Natural killer cell (primary cell): Measurements from ENCODE around the gene CEP126. TPM values are rescaled to one million over a fixed set of nuclear protein-coding genes. Genes with fewer than 3 reads are reported as not detected.

Experiments
- ATAC-seq, 3 donors: fragments of 150-1000 bp in 2 of 3; fragments of 200-7000 bp in 1 of 3; cut with Tn5 transposase; 1 replicate in 1 of 3; 2 replicates in 2 of 3; pipeline ENCODE4 v1.10.0; 2021; ENCODE audit warnings: mild to moderate bottlenecking in 2 of 3, moderate library complexity in 2 of 3
- DNase-seq, 2 donors: peaks; one replicate each; pipeline versions ENCODE4 v3.0.0 to v3.0.0-alpha.2; 2013 to 2021; ENCODE audit warnings: mixed read lengths in 1 of 2
- H3K27ac ChIP-seq: one replicate; pipeline ENCODE4 v1.5.1; 2013; ENCODE audit warnings: mild to moderate bottlenecking, low read length
- H3K27me3 ChIP-seq: one replicate; pipeline ENCODE4 v1.6.1; 2013; ENCODE audit warnings: low read length; ENCODE audit not compliant: control insufficient read depth, insufficient read depth
- H3K36me3 ChIP-seq: one replicate; pipeline ENCODE4 v1.6.1; 2013; ENCODE audit warnings: low read length; ENCODE audit not compliant: control insufficient read depth, insufficient read depth
- H3K4me1 ChIP-seq: one replicate; pipeline ENCODE4 v1.6.1; 2013; ENCODE audit warnings: low read length; ENCODE audit not compliant: control insufficient read depth, insufficient read depth
- H3K4me3 ChIP-seq: one replicate; pipeline ENCODE4 v1.5.1; 2013; ENCODE audit warnings: low read length
- H3K9me3 ChIP-seq: one replicate; pipeline ENCODE4 v1.6.1; 2013; ENCODE audit warnings: low read length; ENCODE audit not compliant: control insufficient read depth, insufficient read depth
- H3K27ac Mint-ChIP-seq, 2 donors: one replicate each; pipeline ENCODE4 v1.8.0; 2022; ENCODE audit warnings: mild to moderate bottlenecking in 2 of 2, mixed read lengths in 2 of 2, moderate library complexity in 1 of 2
- H3K27me3 Mint-ChIP-seq, 2 donors: one replicate each; pipeline ENCODE4 v1.8.0; 2022; ENCODE audit warnings: low read depth in 2 of 2, mixed read lengths in 2 of 2
- H3K36me3 Mint-ChIP-seq: one replicate; pipeline ENCODE4 v1.8.0; 2022; ENCODE audit warnings: mixed read lengths
- H3K4me1 Mint-ChIP-seq, 2 donors: one replicate each; pipeline ENCODE4 v1.8.0; 2022; ENCODE audit warnings: mixed read lengths in 2 of 2
- H3K4me3 Mint-ChIP-seq: one replicate; pipeline ENCODE4 v1.8.0; 2022; ENCODE audit warnings: mild to moderate bottlenecking, moderate library complexity, mixed read lengths
- H3K9me3 Mint-ChIP-seq, 2 donors: one replicate each; pipeline ENCODE4 v1.8.0; 2022; ENCODE audit warnings: mixed read lengths in 2 of 2
- CTCF ChIP-seq: fragments of 200-600 bp; IDR thresholded peaks from one replicate; pipeline ENCODE4 v1.8.0; 2022; ENCODE audit warnings: antibody characterized with exemption
- WGBS: methylation state at CpG from one replicate; pipeline ENCODE4 v1.1.7; 2013; ENCODE audit warnings: missing lambda C conversion rate; ENCODE audit not compliant: insufficient coverage; 5-methylcytosine and 5-hydroxymethylcytosine counted together
- intact Hi-C: fragments of 100-400 bp; cut with micrococcal nuclease; formaldehyde crosslinking; loops from one replicate; pipeline ENCODE4 v1.14.2; 2022
- total RNA-seq, 4 donors: library from RNA; stranded (reverse); fragments of 120-200 nt in 1 of 4; gene quantifications; one replicate each; pipeline versions ENCODE4 v1.2.3 to v1.2.4, GENCODE V29; 2013 to 2022

The CEP126 gene
- total RNA-seq, 3 donors from 2014 or later (not counting 1 experiment from before 2014, with no cell fraction given), result 8.5 to 15.7 (median 10.4) TPM

- no peaks in the 10 kb centered on the region for H3K4me1 ChIP-seq
- DNase-seq (no peak), ATAC-seq (no peak)
- no peaks in the 10 kb centered on the region for H3K36me3 ChIP-seq
- no peak for TF ChIP-seq CTCF
- H3K27me3 Mint-ChIP-seq, result peaks cover 3 to 7% of the 10 kb centered on the region in 2 donors
- no peak overlapping the region for H3K4me3 ChIP-seq
- no peaks in the 10 kb centered on the region for H3K4me1 Mint-ChIP-seq
- no peaks in the 10 kb centered on the region for H3K36me3 Mint-ChIP-seq
- no peaks in the 10 kb centered on the region for H3K9me3 ChIP-seq
- H3K27me3 ChIP-seq, result no peaks in the 10 kb centered on the region
- no peak overlapping the region for H3K27ac ChIP-seq
- intact Hi-C loops, result no loop called here
- peaks cover 5 to 7% of the 10 kb centered on the region in 2 donors for H3K9me3 Mint-ChIP-seq
- H3K27ac Mint-ChIP-seq, result no peak overlapping the region
- no peak overlapping the region for H3K4me3 Mint-ChIP-seq
- WGBS, result no CpG with 5 or more reads among the region's 1 CpG
These were observed 121.9 kb downstream of the CEP126 start for GRCh38 chr11:102036757-102037156.

GRCh38 chr11:102046841-102047240 is 132.0 kb downstream of the CEP126 start:
- Mint-ChIP-seq H3K27me3 (peaks cover 23 to 49% of the 10 kb centered on the region in 2 donors), H3K27ac (no peak overlapping the region), H3K9me3 (no peaks in the 10 kb centered on the region), H3K36me3 (no peaks in the 10 kb centered on the region), H3K4me1 (peaks cover 0 to 10% of the 10 kb centered on the region in 2 donors), H3K4me3 (no peak overlapping the region)
- no peak for DNase-seq
- no CpG with 5 or more reads among the region's 4 CpGs for WGBS
- H3K36me3 ChIP-seq, result no peaks in the 10 kb centered on the region
- H3K4me3 ChIP-seq, result no peak overlapping the region
- intact Hi-C loops, result no loop called here
- no peaks in the 10 kb centered on the region for H3K9me3 ChIP-seq
- TF ChIP-seq CTCF, result no peak
- H3K4me1 ChIP-seq, result peaks cover 7% of the 10 kb centered on the region
- H3K27ac ChIP-seq, result no peak overlapping the region
- ATAC-seq, result no peak
- H3K27me3 ChIP-seq, result peaks cover 21% of the 10 kb centered on the region

DNA sequence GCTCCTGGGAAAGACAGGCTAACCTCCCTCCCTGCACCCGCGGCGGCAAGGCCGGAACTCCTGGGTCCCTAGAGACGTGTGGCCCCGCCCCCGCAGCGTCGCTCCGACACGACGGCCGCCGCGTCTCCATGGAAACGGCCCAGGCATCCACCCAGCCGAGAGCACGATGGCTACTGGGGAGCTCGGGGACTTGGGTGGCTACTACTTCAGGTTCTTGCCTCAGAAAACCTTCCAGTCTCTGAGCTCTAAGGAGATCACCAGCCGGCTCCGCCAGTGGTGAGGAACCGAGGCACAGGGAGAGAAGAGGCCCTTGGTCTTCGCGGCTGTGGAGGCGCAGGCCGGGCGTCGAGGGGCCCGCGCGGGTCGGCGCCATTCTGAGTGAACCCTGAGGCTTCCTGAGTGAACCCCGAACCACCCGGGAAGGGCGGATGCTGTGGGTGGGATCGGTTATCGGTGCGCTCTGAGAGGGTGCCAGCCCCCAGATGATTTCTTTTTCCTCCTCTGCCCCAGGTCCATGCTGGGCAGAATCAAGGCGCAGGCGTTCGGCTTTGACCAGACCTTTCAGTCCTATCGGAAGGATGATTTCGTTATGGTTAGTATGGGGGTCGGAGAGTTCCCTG is 132.6 kb downstream of the CEP126 start, which contains the start of gene CFAP300:
TSS of gene CFAP300 (plus strand) at position 133 of the 620 bp plus-strand sequence. CDS start at position 167, 34 bp downstream.
- H3K36me3 ChIP-seq, result no peaks in the 10 kb centered on the region
- DNase-seq (peak in 1 of 2 donors; percentile 41), ATAC-seq (peak in 1 of 3 donors; percentile 32)
- no peak for TF ChIP-seq CTCF
- Mint-ChIP-seq H3K4me1 (peaks cover 0 to 10% of the 10 kb centered on the region in 2 donors), H3K36me3 (no peaks in the 10 kb centered on the region), H3K27ac (no peak within 1 kb of the TSS), H3K9me3 (no peaks in the 10 kb centered on the region), H3K27me3 (peaks cover 23 to 49% of the 10 kb centered on the region in 2 donors), H3K4me3 (peak within 1 kb of the TSS; percentile 49)
- H3K27me3 ChIP-seq, result peaks cover 21% of the 10 kb centered on the region
- H3K4me3 ChIP-seq, result no peak within 1 kb of the TSS
- intact Hi-C loops, result no loop called here
- whole genome bisulfite sequencing, result 6% methylated on average over 45 of the region's 45 CpGs
- H3K27ac ChIP-seq, result no peak within 1 kb of the TSS
- no peaks in the 10 kb centered on the region for H3K9me3 ChIP-seq
- peaks cover 7% of the 10 kb centered on the region for H3K4me1 ChIP-seq

Other genes with a start within 250 kb of the CEP126 start
- gene ANGPTL5, start 1.5 kb downstream of the CEP126 start, total RNA-seq, result not detected
- not detected for gene CFAP300, start 132.4 kb downstream of the CEP126 start, total RNA-seq
- gene YAP1, start 195.4 kb downstream of the CEP126 start, total RNA-seq, result not detected